Measurements from ENCODE around the gene NUBP1.
"Not testable (repeated sequence)": the region's sequence is repeated elsewhere in the genome, so short reads cannot be mapped to it uniquely, and the experiment has no call there.

The NUBP1 gene

DNA sequence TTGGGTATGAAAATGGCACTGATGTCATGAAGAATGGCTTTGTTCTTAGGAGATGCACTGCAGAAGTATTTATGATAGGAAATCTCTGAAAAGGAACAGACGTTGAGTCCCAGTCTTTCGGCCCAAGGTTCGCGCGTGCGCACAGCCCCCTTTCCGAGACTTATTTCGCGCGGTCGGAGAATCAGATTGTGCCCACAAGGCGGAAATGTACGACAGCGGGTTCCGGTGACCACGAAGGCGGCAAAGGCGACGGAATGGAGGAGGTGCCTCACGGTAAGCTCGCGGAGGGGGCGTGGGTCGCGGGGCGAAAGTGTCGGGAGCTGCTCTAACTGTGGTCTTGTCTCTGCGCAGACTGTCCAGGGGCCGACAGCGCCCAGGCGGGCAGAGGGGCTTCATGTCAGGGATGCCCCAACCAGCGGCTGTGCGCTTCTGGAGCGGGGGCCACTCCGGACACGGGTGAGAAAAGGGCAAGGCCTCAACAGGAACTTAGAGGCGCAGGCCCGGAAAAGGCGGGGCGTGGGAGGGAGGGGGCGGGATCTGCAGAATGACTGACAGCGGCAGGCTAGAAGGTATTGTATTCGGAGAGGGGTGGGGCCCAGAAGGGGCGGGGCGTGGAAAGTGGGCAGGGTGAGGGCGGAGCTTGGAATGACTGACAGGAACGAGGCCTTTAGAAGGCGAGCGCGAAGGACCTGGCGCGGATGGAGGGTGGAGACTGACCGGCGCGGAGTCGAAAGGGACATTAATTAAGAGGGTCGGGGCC, at the start of gene NUBP1:
Gene NUBP1, plus strand, starts transcription at position 233 of the 760 bp plus-strand sequence. Its CDS starts 22 bp downstream, at position 255.
- peak; percentile 92 for DNase-seq

DNA sequence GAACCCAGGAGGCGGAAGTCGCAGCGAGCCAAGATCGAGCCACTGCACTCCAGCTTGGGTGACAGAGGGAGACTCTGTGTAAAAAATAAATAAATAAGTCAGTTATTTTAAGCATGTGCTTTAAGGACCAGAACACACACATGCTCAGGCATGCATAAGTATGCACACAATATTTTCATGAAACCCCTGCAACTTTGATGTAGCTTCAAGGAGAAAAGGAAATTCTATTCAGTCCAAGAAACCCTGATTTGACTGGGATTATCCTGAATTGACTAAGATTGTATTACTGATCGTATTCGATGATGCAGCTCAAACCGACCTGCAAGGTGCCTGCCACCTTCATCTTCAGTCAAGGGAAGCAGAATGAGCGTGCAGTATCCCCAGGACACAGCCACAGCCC, 49.8 kb upstream of the NUBP1 start:
- no peak for DNase-seq

GRCh38 chr16:10694306-10694705, 49.3 kb upstream of the NUBP1 start:
- DNase-seq = no peak

DNA sequence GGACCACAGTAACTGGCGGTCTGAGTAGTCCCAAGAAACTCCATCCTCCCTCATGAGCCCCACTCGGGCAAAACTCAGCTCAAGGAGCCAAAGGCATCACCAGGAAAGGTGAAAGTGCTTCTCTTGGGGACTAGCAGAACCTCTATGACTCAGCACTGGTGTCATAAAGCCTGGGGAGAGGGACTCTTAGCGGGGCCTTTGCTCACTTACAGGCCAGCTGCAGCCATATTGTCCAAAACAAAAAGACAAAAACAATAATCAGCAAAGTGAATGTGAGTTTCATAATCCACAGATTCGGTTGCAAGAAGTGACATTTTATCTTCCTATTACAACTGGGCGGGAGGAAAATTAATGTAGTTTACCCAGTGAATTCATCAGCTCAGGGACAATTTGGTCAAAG, 48.8 kb upstream of the NUBP1 start, which contains the start of gene TEKT5:
Gene TEKT5, minus strand, starts transcription at position 101 of the 400 bp plus-strand sequence. Its CDS starts 57 bp downstream, at position 44.
- no peak for DNase-seq

DNA sequence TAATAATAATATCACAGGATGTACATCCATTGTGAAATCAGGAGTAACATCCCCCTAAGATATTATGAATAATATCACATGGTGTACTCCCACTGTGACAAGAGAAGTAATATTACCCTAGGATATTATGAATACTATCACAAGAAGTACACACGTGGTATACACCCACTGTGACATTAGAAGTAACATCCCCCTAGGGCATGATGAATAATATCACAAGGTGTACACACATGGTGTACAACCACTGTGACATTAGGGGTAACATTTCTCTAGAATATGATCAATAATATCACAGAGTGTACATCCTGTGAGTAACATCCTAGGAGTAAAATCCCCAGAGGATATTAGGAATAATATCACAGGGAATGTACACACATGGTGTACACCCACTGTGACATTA, 43.9 kb upstream of the NUBP1 start:
- no peak for DNase-seq

- no peak for DNase-seq
Measured at GRCh38 chr16:10708969-10709368, 34.7 kb upstream of the NUBP1 start.

- DNase-seq = no peak
Measured at GRCh38 chr16:10728003-10728887, 15.4 kb upstream of the NUBP1 start.

- peak; percentile 13 for DNase-seq
Measured at GRCh38 chr16:10729104-10730048, 14.3 kb upstream of the NUBP1 start.

- DNase-seq = no peak
Measured at GRCh38 chr16:10731790-10732189, 11.9 kb upstream of the NUBP1 start.

DNA sequence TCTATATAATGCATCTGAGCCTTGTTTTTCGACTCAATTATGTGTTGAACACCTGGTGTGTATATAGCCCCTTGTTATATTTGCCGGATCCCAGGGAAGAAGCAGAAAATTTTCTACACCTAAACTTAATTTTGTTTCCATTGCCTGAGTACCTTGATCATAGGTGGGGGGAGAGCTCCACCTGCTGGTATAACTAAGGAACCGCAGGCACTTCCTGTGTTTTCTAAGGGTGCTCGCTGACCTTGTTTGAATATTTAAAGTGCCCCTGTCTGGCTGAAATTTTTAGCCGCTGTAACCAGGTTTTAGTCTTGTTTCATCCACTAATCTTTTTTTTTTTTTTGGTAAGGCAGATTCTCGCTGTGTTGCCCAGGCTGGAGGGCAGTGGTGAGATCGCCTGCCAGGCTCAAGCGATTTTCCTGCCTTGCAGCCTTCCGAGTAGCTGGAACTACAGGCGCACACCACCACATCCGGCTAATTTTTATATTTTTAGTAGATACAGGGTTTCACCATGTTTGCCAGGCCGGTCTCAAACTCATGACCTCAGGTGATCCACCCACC, 6.5 kb upstream of the NUBP1 start:
- DNase-seq = peak; percentile 39

DNA sequence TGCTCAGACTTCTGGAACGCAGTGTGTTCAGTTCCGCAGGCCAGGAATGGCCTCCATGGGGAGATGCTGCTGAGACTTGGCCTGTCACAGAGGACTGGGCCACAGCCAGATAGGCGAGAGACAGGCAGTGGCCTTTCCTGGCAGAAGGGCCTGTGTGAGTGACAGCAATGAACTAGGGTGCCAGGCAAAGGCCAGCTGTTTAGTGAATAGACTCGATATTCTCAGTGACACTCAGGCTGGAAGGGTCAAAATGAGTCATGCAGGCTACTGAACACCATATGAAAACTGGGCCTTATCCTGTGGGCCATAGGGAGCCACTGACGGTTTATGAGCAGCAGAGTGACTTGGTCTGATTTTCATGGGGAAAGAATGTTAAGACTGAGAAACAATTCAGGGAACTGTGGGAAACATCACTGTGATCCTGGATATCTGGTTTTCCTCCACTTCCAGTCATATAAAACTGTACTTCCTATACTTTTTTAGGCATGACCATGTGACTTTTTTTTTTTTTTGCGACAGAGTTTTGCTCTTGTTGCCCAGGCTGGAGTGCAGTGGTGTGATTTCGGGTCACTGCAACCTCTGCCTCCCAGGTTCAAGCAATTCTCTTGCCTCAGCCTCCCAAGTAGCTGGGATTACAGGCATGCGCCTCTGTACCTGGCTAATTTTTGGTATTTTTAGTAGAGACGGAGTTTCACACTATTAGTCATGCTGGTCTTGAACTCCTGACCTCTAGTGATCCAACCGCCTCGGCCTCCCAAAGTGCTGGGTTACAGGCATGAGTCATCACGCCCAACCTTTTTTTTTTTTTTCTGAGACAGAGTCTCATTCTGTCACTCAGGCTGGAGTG, 5.2 kb upstream of the NUBP1 start:
- no peak for DNase-seq

GRCh38 chr16:10740000-10740844, 3.4 kb upstream of the NUBP1 start:
- no peak for DNase-seq

- DNase-seq = no peak
Measured at GRCh38 chr16:10740845-10741208, 2.8 kb upstream of the NUBP1 start.

- DNase-seq = not testable (repeated sequence)
Measured at GRCh38 chr16:10741249-10741648, 2.4 kb upstream of the NUBP1 start.

GRCh38 chr16:10741844-10742243, 1.8 kb upstream of the NUBP1 start:
- no peak for DNase-seq

DNA sequence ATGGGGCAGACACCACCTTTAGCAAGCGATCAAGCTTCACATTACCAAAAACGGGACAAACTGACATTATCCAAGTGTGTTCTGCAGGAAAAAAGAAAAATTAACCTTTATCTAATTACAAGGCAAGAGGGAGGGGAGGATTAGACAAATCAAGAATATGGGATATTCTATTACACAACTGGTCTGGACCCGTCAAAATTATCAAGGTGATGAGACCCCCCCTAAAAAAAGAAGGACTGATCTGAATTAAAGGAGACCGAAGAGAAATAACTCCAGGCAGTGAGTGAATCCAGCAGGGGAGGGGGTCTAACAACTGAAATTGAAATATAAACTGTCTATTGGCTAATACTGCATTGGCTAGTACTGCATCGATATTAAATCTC, 424 bp upstream of the NUBP1 start:
- DNase-seq = no peak

GRCh38 chr16:10744370-10745030, 858 bp downstream of the NUBP1 start:
- no peak for DNase-seq

DNA sequence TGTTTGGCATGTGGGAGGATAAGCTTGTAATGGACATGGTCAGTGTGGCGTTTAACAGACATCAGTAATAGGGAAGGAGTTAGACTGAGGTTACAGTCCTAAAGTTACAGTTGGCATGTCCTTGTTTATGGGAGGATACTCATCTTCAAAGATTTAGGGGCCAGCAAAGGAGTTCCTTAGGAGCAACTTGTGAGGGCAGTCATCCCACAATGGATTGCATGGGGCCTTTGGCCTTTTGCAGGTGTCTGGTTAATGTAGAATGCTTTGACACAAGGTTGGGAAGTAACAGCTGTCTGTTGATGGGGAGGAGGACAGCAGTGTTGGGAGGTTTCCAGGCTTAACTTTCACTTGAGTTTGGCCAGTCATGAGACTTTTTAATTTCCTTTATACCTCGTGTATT, 2.2 kb downstream of the NUBP1 start:
- no peak for DNase-seq

DNA sequence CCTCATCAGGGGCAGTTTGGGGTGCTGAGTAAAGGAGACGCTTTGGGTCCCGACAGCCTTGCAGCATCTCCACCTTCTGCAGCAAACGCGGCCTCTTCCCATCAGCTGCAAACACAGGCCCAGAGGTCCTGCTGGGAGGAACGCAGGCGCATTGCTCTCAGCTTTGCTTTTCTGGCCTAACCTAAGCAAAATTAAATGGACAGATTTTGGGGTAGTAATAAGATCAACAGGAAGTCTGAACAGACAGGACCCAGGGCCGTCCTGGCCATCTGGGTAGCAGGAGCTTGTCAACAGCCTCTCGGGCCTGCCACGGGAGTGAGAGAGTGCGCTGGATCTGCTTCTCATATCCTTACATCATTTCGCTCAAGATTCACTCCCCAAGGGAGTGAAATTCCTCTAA, 7.2 kb downstream of the NUBP1 start:
- DNase-seq = no peak

DNA sequence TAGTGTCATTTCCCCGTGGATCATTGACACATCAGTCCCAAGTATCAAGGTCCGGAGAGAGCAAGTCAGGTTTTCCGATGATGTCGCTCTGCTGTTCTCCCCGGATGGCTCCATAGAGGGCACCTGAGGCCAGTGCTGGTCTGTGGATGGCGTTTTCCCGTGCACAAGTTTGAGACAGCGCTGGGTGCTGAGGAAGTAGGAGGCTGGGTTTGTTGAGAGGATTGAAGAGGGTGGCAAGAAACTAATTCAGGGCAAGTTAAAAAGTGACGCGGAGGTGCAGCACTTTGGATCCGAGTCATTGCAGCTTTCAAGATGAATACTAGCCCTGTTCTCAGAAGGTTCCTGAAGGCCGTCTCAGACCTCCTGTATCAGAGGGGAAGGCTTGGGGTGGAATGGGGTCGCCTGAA, 7.7 kb downstream of the NUBP1 start:
- DNase-seq = no peak
